ENCODE data around the gene TRIM34. TPM values are rescaled to one million over a fixed set of nuclear protein-coding genes. Genes with fewer than 3 reads are reported as not detected.

The TRIM34 gene
- total and polyA plus RNA-seq, 2 of the 8 experiments (the other 6 are each of a cell fraction or from before 2014, with no cell fraction given), result 0.76 to 5.8 TPM

GRCh38 chr11:5690216-5690615, 65.4 kb downstream of the TRIM34 start (continued):
- TF ChIP-seq CHD1 (IDR thresholded peaks at IDR 0.05; ENCODE audit: low read depth, low read length) (no peak), CHD7 (IDR thresholded peaks at IDR 0.05; ENCODE audit: insufficient replicate concordance, low read length) (no peak), GABPA (IDR thresholded peaks at IDR 0.05; ENCODE audit: borderline replicate concordance, insufficient read depth, low read length) (no peak), MAFK (IDR thresholded peaks at IDR 0.05; ENCODE audit: low read depth, low read length) (no peak)
